DOHH2 (cell line): Measurements from ENCODE around the gene SCN4B.

Source experiments
- H3F3A ChIP-seq: fragments of 200-600 bp; sonication (generic), shearing (Covaris generic); 2 replicates; pipeline ENCODE4 v1.6.0; 2016; ENCODE audit warnings: antibody characterized with exemption, mild to moderate bottlenecking; ENCODE audit not compliant: control insufficient read depth, insufficient read depth
- H3K27ac ChIP-seq: fragments of 200-600 bp; sonication (generic); 2 replicates; pipeline ENCODE4 v1.5.1; 2014; ENCODE audit warnings: low read depth, mild to moderate bottlenecking, low read length, moderate library complexity
- H3K27me3 ChIP-seq: fragments of 200-600 bp; sonication (generic); 2 replicates; pipeline ENCODE4 v1.6.1; 2014; ENCODE audit warnings: mild to moderate bottlenecking, low read length, mixed read lengths; ENCODE audit not compliant: control insufficient read depth
- H3K36me3 ChIP-seq: fragments of 200-600 bp; sonication (generic); 2 replicates; pipeline ENCODE4 v1.6.1; 2014; ENCODE audit warnings: mild to moderate bottlenecking, low read length, moderate library complexity, mixed read lengths; ENCODE audit not compliant: control insufficient read depth
- H3K4me1 ChIP-seq: fragments of 200-600 bp; sonication (generic); 2 replicates; pipeline ENCODE4 v1.6.1; 2014; ENCODE audit warnings: mild to moderate bottlenecking, low read length, mixed read lengths; ENCODE audit not compliant: control insufficient read depth
- H3K4me2 ChIP-seq: fragments of 200-600 bp; sonication (generic); 2 replicates; pipeline ENCODE4 v1.6.0; 2014; ENCODE audit warnings: mild to moderate bottlenecking, low read length, moderate library complexity
- H3K4me3 ChIP-seq: fragments of 200-600 bp; sonication (generic); 2 replicates; pipeline ENCODE4 v1.5.1; 2014; ENCODE audit warnings: mild to moderate bottlenecking, low read length, mixed read lengths
- H3K79me2 ChIP-seq: fragments of 200-600 bp; sonication (generic); 2 replicates; pipeline ENCODE4 v1.6.1; 2014; ENCODE audit warnings: mild to moderate bottlenecking, low read length, mixed read lengths; ENCODE audit not compliant: control insufficient read depth
- H3K9me2 ChIP-seq: fragments of 200-600 bp; sonication (generic); replicated peaks from 2 replicates; pipeline ENCODE4 v1.6.1; 2014; ENCODE audit warnings: mild to moderate bottlenecking, low read length, mixed read lengths; ENCODE audit not compliant: control insufficient read depth
- H3K9me3 ChIP-seq: fragments of 200-600 bp; sonication (generic); 2 replicates; pipeline ENCODE4 v1.6.1; 2014; ENCODE audit warnings: antibody characterized with exemption, low read length, mixed read lengths; ENCODE audit not compliant: control insufficient read depth, insufficient read depth
- H4K20me1 ChIP-seq: fragments of 200-600 bp; sonication (generic); 2 replicates; pipeline ENCODE4 v1.6.0; 2014; ENCODE audit warnings: low read depth, mild to moderate bottlenecking, antibody characterized with exemption, low read length, moderate library complexity; ENCODE audit not compliant: control insufficient read depth, insufficient read depth
- CTCF ChIP-seq: fragments of 200-600 bp; sonication (generic); IDR thresholded peaks from one replicate; pipeline ENCODE4 v1.5.1; 2014; ENCODE audit warnings: antibody characterized with exemption, mild to moderate bottlenecking, low read depth, low read length; ENCODE audit not compliant: poor library complexity, severe bottlenecking
- EZH2phosphoT487 ChIP-seq: fragments of 200-600 bp; sonication (generic); IDR thresholded peaks from 2 replicates; pipeline ENCODE4 v1.6.1; 2017; ENCODE audit warnings: borderline replicate concordance, mild to moderate bottlenecking, antibody characterized with exemption, low read length, moderate library complexity, mixed read lengths

The SCN4B gene

GRCh38 chr11:118124929-118125535 is 27.6 kb downstream of the SCN4B start:
- Histone ChIP-seq H3K9me2 (no peaks in the 10 kb centered on the region), H3F3A (no peaks in the 10 kb centered on the region), H3K4me1 (peaks cover 6% of the 10 kb centered on the region), H3K4me2 (no peak overlapping the region), H3K9me3 (no peaks in the 10 kb centered on the region), H4K20me1 (no peaks in the 10 kb centered on the region), H3K27me3 (peaks cover 13% of the 10 kb centered on the region), H3K4me3 (no peak overlapping the region), H3K36me3 (no peaks in the 10 kb centered on the region), H3K27ac (no peak overlapping the region), H3K79me2 (no peaks in the 10 kb centered on the region)
- TF ChIP-seq CTCF: no peak
- no peak for TF ChIP-seq EZH2phosphoT487

- Histone ChIP-seq H3K4me3 (no peak overlapping the region), H4K20me1 (no peaks in the 10 kb centered on the region), H3K9me3 (no peaks in the 10 kb centered on the region), H3K79me2 (no peaks in the 10 kb centered on the region), H3F3A (no peaks in the 10 kb centered on the region), H3K4me2 (no peak overlapping the region), H3K9me2 (no peaks in the 10 kb centered on the region), H3K4me1 (peaks cover 3% of the 10 kb centered on the region; the same call in 1 of the 2 replicates), H3K27ac (no peak overlapping the region), H3K36me3 (no peaks in the 10 kb centered on the region), H3K27me3 (peaks cover 22% of the 10 kb centered on the region)
- TF ChIP-seq CTCF: no peak
- TF ChIP-seq EZH2phosphoT487: no peak
Observed at GRCh38 chr11:118120793-118121192, 31.8 kb downstream of the SCN4B start.

- H4K20me1 ChIP-seq: no peaks in the 10 kb centered on the region
- H3K36me3 ChIP-seq: no peaks in the 10 kb centered on the region
- peaks cover 22% of the 10 kb centered on the region for H3K27me3 ChIP-seq
- H3K4me2 ChIP-seq: no peak overlapping the region
- no peaks in the 10 kb centered on the region for H3K79me2 ChIP-seq
- no peak for TF ChIP-seq CTCF
- no peak for TF ChIP-seq EZH2phosphoT487
- no peaks in the 10 kb centered on the region for H3K9me2 ChIP-seq
- H3K9me3 ChIP-seq: no peaks in the 10 kb centered on the region
- peaks cover 3% of the 10 kb centered on the region; the same call in 1 of the 2 replicates for H3K4me1 ChIP-seq
- H3F3A ChIP-seq: no peaks in the 10 kb centered on the region
- no peak overlapping the region for H3K4me3 ChIP-seq
- H3K27ac ChIP-seq: no peak overlapping the region
Observed at GRCh38 chr11:118117790-118118601, 34.6 kb downstream of the SCN4B start.
